CD14-positive monocyte (primary cell): ENCODE data around the gene CASP3. TPM values are rescaled to one million over a fixed set of nuclear protein-coding genes. Genes with fewer than 3 reads are reported as not detected.
A peak's percentile ranks its signal among the peaks of the same experiment; 100 is the strongest.

Experiments used
- DNase-seq, 3 donors: peaks; one replicate each; pipeline ENCODE4 v3.0.0-alpha.2; 2011 to 2022
- H2AFZ ChIP-seq: 2 replicates; pipeline ENCODE4 v1.6.0; 2012; ENCODE audit warnings: mild to moderate bottlenecking, low read depth, low read length, inconsistent platforms; ENCODE audit not compliant: insufficient read depth, poor library complexity, severe bottlenecking
- H3K27ac ChIP-seq, 2 donors: 1 replicate in 1 of 2; 2 replicates in 1 of 2; pipeline ENCODE4 v1.5.1; 2012 to 2013; ENCODE audit warnings: low read length in 2 of 2, control low read depth in 1 of 2, inconsistent platforms in 1 of 2, low read depth in 1 of 2, mild to moderate bottlenecking in 1 of 2
- H3K27me3 ChIP-seq, 2 donors: one replicate each; pipeline versions ENCODE4 v1.6.0 to v1.6.1; 2011 to 2013; ENCODE audit warnings: low read length in 2 of 2; ENCODE audit not compliant: control insufficient read depth in 2 of 2, insufficient read depth in 2 of 2
- H3K36me3 ChIP-seq, 2 donors: replicated peaks in 1 of 2; 1 replicate in 1 of 2; 2 replicates in 1 of 2; pipeline versions ENCODE4 v1.5.1 to v1.6.1; 2012 to 2013; ENCODE audit warnings: low read length in 2 of 2, control low read depth in 1 of 2, inconsistent platforms in 1 of 2, mild to moderate bottlenecking in 1 of 2; ENCODE audit not compliant: insufficient read depth in 2 of 2, control insufficient read depth in 1 of 2
- H3K4me1 ChIP-seq, 2 donors: 1 replicate in 1 of 2; 2 replicates in 1 of 2; pipeline versions ENCODE4 v1.5.1 to v1.6.1; 2012 to 2013; ENCODE audit warnings: low read length in 2 of 2, control low read depth in 1 of 2, inconsistent platforms in 1 of 2, mild to moderate bottlenecking in 1 of 2, moderate library complexity in 1 of 2; ENCODE audit not compliant: insufficient read depth in 2 of 2, control insufficient read depth in 1 of 2
- H3K4me2 ChIP-seq: replicated peaks from 2 replicates; pipeline ENCODE3; 2012; ENCODE audit warnings: low read length, moderate library complexity, mild to moderate bottlenecking; ENCODE audit not compliant: poor library complexity, severe bottlenecking; ENCODE audit errors: extremely low read depth
- H3K4me3 ChIP-seq, 3 experiments: fragments of 200-600 bp in 1 of 3; sonication (generic) in 1 of 3; replicated peaks in 1 of 3; 1 replicate in 2 of 3; 2 replicates in 1 of 3; pipeline ENCODE4 v1.5.1; 2011 to 2013; ENCODE audit warnings: low read length in 3 of 3, mild to moderate bottlenecking in 3 of 3, control low read depth in 2 of 3, low read depth in 2 of 3, inconsistent platforms in 1 of 3, moderate library complexity in 1 of 3
- H3K79me2 ChIP-seq: 2 replicates; pipeline ENCODE4 v1.6.0; 2012; ENCODE audit warnings: mild to moderate bottlenecking, control low read depth, inconsistent platforms, low read length, moderate library complexity; ENCODE audit not compliant: insufficient read depth
- H3K9ac ChIP-seq: 2 replicates; pipeline ENCODE4 v1.6.0; 2017; ENCODE audit warnings: low read length, mild to moderate bottlenecking; ENCODE audit not compliant: insufficient read depth, poor library complexity, severe bottlenecking
- H3K9me3 ChIP-seq, 2 donors: replicated peaks in 1 of 2; 1 replicate in 1 of 2; 2 replicates in 1 of 2; pipeline versions ENCODE4 v1.5.1 to v1.6.1; 2012 to 2013; ENCODE audit warnings: low read length in 2 of 2, control low read depth in 1 of 2; ENCODE audit not compliant: control insufficient read depth in 1 of 2, insufficient read depth in 1 of 2
- H4K20me1 ChIP-seq: 2 replicates; pipeline ENCODE4 v1.6.0; 2012; ENCODE audit warnings: mild to moderate bottlenecking, low read length, control low read depth, moderate library complexity; ENCODE audit not compliant: insufficient read depth
- H3K27ac Mint-ChIP-seq, 7 donors: one replicate each; pipeline ENCODE4 v1.8.0; 2020; ENCODE audit warnings: mild to moderate bottlenecking in 7 of 7, mixed read lengths in 7 of 7, moderate library complexity in 6 of 7, inconsistent platforms in 2 of 7
- H3K27me3 Mint-ChIP-seq, 3 donors: one replicate each; pipeline ENCODE4 v1.8.0; 2021 to 2022; ENCODE audit warnings: low read depth in 3 of 3, mild to moderate bottlenecking in 3 of 3, mixed read lengths in 3 of 3, moderate library complexity in 3 of 3, inconsistent platforms in 1 of 3
- H3K36me3 Mint-ChIP-seq, 2 donors: one replicate each; pipeline ENCODE4 v1.8.0; 2020; ENCODE audit warnings: mixed read lengths in 2 of 2, inconsistent platforms in 1 of 2, mild to moderate bottlenecking in 1 of 2
- H3K4me1 Mint-ChIP-seq: one replicate; pipeline ENCODE4 v1.8.0; 2020; ENCODE audit warnings: mild to moderate bottlenecking, mixed read lengths
- H3K4me3 Mint-ChIP-seq, 2 donors: one replicate each; pipeline ENCODE4 v1.8.0; 2020; ENCODE audit warnings: mild to moderate bottlenecking in 2 of 2, mixed read lengths in 2 of 2, moderate library complexity in 1 of 2
- H3K9me3 Mint-ChIP-seq, 7 donors: one replicate each; pipeline ENCODE4 v1.8.0; 2020 to 2022; ENCODE audit warnings: mixed read lengths in 7 of 7, mild to moderate bottlenecking in 6 of 7, moderate library complexity in 6 of 7, inconsistent platforms in 2 of 7
- WGBS: methylation state at CpG from one replicate; pipeline ENCODE4 v1.1.5; 2013; ENCODE audit warnings: missing lambda C conversion rate; ENCODE audit not compliant: insufficient coverage; 5-methylcytosine and 5-hydroxymethylcytosine counted together
- intact Hi-C, 2 donors: fragments of 100-400 bp; cut with micrococcal nuclease; formaldehyde crosslinking; loops; one replicate each; pipeline versions ENCODE4 v1.15.0 to v1.15.1; 2023
- polyA plus RNA-seq, 3 donors: library from polyadenylated mRNA; depleted of rRNA in 1 of 3; unstranded in 2 of 3; stranded (reverse) in 1 of 3; fragments of 300-500 nt in 2 of 3; fragments of >200 nt in 1 of 3; fragmentation: Illumina TruSeq in 2 of 3; gene quantifications; 1 replicate in 2 of 3; 2 replicates in 1 of 3; pipeline ENCODE4 v1.2.3, GENCODE V29; 2012 to 2021
- TF ChIP-seq, protein P1 (sequence below): fragments of 200-600 bp; IDR thresholded peaks from one replicate; pipeline ENCODE4 v1.8.0; 2022; ENCODE audit warnings: antibody characterized with exemption, mild to moderate bottlenecking

CASP3 gene
- polyA plus RNA-seq, 3 donors, result 6.7 to 11.3 (median 11.1) TPM

GRCh38 chr4:184647266-184648053 lies 1.8 kb downstream of the CASP3 start:
- TF ChIP-seq, protein P1, sequence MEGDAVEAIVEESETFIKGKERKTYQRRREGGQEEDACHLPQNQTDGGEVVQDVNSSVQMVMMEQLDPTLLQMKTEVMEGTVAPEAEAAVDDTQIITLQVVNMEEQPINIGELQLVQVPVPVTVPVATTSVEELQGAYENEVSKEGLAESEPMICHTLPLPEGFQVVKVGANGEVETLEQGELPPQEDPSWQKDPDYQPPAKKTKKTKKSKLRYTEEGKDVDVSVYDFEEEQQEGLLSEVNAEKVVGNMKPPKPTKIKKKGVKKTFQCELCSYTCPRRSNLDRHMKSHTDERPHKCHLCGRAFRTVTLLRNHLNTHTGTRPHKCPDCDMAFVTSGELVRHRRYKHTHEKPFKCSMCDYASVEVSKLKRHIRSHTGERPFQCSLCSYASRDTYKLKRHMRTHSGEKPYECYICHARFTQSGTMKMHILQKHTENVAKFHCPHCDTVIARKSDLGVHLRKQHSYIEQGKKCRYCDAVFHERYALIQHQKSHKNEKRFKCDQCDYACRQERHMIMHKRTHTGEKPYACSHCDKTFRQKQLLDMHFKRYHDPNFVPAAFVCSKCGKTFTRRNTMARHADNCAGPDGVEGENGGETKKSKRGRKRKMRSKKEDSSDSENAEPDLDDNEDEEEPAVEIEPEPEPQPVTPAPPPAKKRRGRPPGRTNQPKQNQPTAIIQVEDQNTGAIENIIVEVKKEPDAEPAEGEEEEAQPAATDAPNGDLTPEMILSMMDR, result no peak
- H3K4me1 Mint-ChIP-seq, result peaks cover 46% of the 10 kb centered on the region
- peak overlapping the region; percentile 98 for H3K4me2 ChIP-seq
- H4K20me1 ChIP-seq, result peaks cover 43% of the 10 kb centered on the region
- H3K4me3 Mint-ChIP-seq, result peak overlapping the region; percentile 89 to 94
- peak overlapping the region; percentile 94 for H3K9ac ChIP-seq
- DNase-seq, result no peak
- H3K9me3 Mint-ChIP-seq, result no peaks in the 10 kb centered on the region
- H3K27ac ChIP-seq, result peak overlapping the region in 1 of 2 donors; percentile 88
- H3K36me3 Mint-ChIP-seq, result peaks cover 21 to 23% of the 10 kb centered on the region in 2 donors
- peak overlapping the region in 5 of 7 donors; percentile 88 to 94 (median 89) for H3K27ac Mint-ChIP-seq
- no peaks in the 10 kb centered on the region for H3K9me3 ChIP-seq
- H3K36me3 ChIP-seq, result peaks cover 11 to 30% of the 10 kb centered on the region in 2 donors
- no peaks in the 10 kb centered on the region for H3K27me3 ChIP-seq
- 79% methylated on average over 2 of the region's 7 CpGs for WGBS
- H3K79me2 ChIP-seq, result peaks cover 83% of the 10 kb centered on the region
- H3K4me1 ChIP-seq, result peaks cover 21 to 41% of the 10 kb centered on the region in 2 donors
- H3K4me3 ChIP-seq, result peak overlapping the region in 2 of 3 experiments; percentile 73 to 91
- intact Hi-C loops, result loop anchor here (5.0 to 10.0 kb wide), 2 partner anchors 85 to 383 kb away; partner anchors contain the start of gene CENPU (in 2 of the 2)
- peak overlapping the region; percentile 82 for H2AFZ ChIP-seq
- peaks cover 0 to 1% (median 0%) of the 10 kb centered on the region in 3 donors for H3K27me3 Mint-ChIP-seq

GRCh38 chr4:184645904-184646610 lies 3.2 kb downstream of the CASP3 start:
- H3K27ac ChIP-seq, result peak overlapping the region in 1 of 2 donors; percentile 17
- intact Hi-C loops, result loop anchor here (5.0 to 10.0 kb wide), 2 partner anchors 86 to 381 kb away; partner anchors contain the start of gene CENPU (in 2 of the 2)
- H3K36me3 ChIP-seq, result peaks cover 12 to 35% of the 10 kb centered on the region in 2 donors
- WGBS, result no CpG with 5 or more reads among the region's 6 CpGs
- H3K4me1 Mint-ChIP-seq, result peaks cover 40% of the 10 kb centered on the region
- peaks cover 94% of the 10 kb centered on the region for H3K79me2 ChIP-seq
- no peak overlapping the region for H2AFZ ChIP-seq
- peak overlapping the region in 2 of 7 donors; percentile 22 to 57 for H3K27ac Mint-ChIP-seq
- no peaks in the 10 kb centered on the region for H3K9me3 Mint-ChIP-seq
- TF ChIP-seq, protein P1, result no peak
- no peak overlapping the region for H3K4me3 ChIP-seq
- peaks cover 25 to 31% of the 10 kb centered on the region in 2 donors for H3K36me3 Mint-ChIP-seq
- H3K9ac ChIP-seq, result no peak overlapping the region
- H3K27me3 ChIP-seq, result no peaks in the 10 kb centered on the region
- DNase-seq, result no peak
- H3K4me2 ChIP-seq, result no peak overlapping the region
- H3K27me3 Mint-ChIP-seq, result peaks cover 0 to 1% (median 0%) of the 10 kb centered on the region in 3 donors
- no peaks in the 10 kb centered on the region for H3K9me3 ChIP-seq
- H4K20me1 ChIP-seq, result peaks cover 57% of the 10 kb centered on the region
- no peak overlapping the region for H3K4me3 Mint-ChIP-seq
- peaks cover 21 to 29% of the 10 kb centered on the region in 2 donors for H3K4me1 ChIP-seq
